Esophagus muscularis mucosa (tissue), 3 donors: ENCODE measurements around the gene MCF2L.

Experiments used
- POLR2A ChIP-seq: fragments of 450-650 bp; IDR thresholded peaks from one replicate; pipeline ENCODE4 v1.6.1; 2017; ENCODE audit warnings: antibody characterized with exemption, moderate library complexity, mild to moderate bottlenecking, low read depth
- POLR2AphosphoS5 ChIP-seq, 2 donors: sonication (generic); formaldehyde crosslinking; IDR thresholded peaks; one replicate each; pipeline ENCODE4 v1.6.1; 2017; ENCODE audit warnings: antibody characterized with exemption in 2 of 2
- TF ChIP-seq, protein P1 (sequence below), 3 experiments: fragments of 200-600 bp in 2 of 3; fragments of 450-650 bp in 1 of 3; sonication (generic) in 2 of 3; IDR thresholded peaks; one replicate each; pipeline ENCODE4 v1.5.1; 2017 to 2019; ENCODE audit warnings: antibody characterized with exemption in 3 of 3, mild to moderate bottlenecking in 2 of 3, moderate library complexity in 1 of 3

DNA sequence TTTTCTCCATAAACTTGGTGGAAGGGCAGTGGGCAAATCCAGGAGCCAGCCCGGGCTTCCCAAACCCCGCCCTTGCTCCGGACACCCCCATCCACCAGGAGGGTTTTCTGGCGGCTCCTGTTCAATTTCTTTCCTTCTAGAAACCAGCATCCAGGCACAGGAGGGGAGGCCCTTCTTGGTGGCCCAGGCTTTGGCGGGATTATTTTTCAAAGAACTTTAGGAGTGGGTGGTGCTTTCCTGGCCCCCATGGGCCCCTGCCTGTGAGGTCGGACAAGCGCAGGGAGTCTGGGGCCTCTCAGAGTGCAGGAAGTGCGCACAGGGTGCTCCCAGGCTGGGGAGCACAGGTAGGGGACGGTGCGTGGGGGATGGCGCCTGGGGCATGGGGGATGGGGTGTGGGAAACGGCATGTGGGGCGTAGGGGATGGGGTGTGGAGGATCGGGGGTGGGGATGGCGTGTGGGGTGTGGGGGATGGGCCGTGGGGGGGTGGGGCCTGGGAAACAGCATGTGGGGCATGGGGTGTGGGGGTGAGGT, 137.0 kb downstream of the MCF2L start:
- TF ChIP-seq, protein P1, sequence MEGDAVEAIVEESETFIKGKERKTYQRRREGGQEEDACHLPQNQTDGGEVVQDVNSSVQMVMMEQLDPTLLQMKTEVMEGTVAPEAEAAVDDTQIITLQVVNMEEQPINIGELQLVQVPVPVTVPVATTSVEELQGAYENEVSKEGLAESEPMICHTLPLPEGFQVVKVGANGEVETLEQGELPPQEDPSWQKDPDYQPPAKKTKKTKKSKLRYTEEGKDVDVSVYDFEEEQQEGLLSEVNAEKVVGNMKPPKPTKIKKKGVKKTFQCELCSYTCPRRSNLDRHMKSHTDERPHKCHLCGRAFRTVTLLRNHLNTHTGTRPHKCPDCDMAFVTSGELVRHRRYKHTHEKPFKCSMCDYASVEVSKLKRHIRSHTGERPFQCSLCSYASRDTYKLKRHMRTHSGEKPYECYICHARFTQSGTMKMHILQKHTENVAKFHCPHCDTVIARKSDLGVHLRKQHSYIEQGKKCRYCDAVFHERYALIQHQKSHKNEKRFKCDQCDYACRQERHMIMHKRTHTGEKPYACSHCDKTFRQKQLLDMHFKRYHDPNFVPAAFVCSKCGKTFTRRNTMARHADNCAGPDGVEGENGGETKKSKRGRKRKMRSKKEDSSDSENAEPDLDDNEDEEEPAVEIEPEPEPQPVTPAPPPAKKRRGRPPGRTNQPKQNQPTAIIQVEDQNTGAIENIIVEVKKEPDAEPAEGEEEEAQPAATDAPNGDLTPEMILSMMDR (IDR thresholded peaks at IDR 0.05) = no peak
- no peak for TF ChIP-seq POLR2A
- TF ChIP-seq POLR2AphosphoS5 (IDR thresholded peaks at IDR 0.05) = no peak
